Measurements from ENCODE around the gene ATP11A.

- TF ChIP-seq, protein P1, sequence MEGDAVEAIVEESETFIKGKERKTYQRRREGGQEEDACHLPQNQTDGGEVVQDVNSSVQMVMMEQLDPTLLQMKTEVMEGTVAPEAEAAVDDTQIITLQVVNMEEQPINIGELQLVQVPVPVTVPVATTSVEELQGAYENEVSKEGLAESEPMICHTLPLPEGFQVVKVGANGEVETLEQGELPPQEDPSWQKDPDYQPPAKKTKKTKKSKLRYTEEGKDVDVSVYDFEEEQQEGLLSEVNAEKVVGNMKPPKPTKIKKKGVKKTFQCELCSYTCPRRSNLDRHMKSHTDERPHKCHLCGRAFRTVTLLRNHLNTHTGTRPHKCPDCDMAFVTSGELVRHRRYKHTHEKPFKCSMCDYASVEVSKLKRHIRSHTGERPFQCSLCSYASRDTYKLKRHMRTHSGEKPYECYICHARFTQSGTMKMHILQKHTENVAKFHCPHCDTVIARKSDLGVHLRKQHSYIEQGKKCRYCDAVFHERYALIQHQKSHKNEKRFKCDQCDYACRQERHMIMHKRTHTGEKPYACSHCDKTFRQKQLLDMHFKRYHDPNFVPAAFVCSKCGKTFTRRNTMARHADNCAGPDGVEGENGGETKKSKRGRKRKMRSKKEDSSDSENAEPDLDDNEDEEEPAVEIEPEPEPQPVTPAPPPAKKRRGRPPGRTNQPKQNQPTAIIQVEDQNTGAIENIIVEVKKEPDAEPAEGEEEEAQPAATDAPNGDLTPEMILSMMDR (IDR thresholded peaks at IDR 0.05) = no peak
- no peak for TF ChIP-seq POLR2A (IDR thresholded peaks at IDR 0.05)
Measured at GRCh38 chr13:112842931-112843391, 153.1 kb downstream of the ATP11A start.
